NCI-H524 (cell line): ENCODE measurements around the gene SMIM28.
"Not testable (repeated sequence)": the region's sequence is repeated elsewhere in the genome, so short reads cannot be mapped to it uniquely, and the experiment has no call there.

Experiments used
- DNase-seq, 2 experiments: peaks; one replicate each; lab custom pipeline; 2025; lab: John Stamatoyannopoulos, UW

SMIM28 gene

GRCh38 chr6:138377844-138378243, at the start of gene SMIM28:
Gene SMIM28 (plus strand): TSS chr6:138377905. CDS start chr6:138378073, 168 bp downstream.
- no peak for DNase-seq

GRCh38 chr6:138328210-138328609, 49.5 kb upstream of the SMIM28 start:
- DNase-seq: no peak

- DNase-seq: no peak
These were observed 46.9 kb upstream of the SMIM28 start for GRCh38 chr6:138330763-138331162.

GRCh38 chr6:138331444-138331843, 46.3 kb upstream of the SMIM28 start:
- no peak for DNase-seq

GRCh38 chr6:138331984-138332383, 45.7 kb upstream of the SMIM28 start:
- DNase-seq: no peak

- no peak for DNase-seq
These were observed 43.7 kb upstream of the SMIM28 start for GRCh38 chr6:138334000-138334399.

GRCh38 chr6:138334963-138335362, 42.7 kb upstream of the SMIM28 start:
- no peak for DNase-seq

GRCh38 chr6:138336221-138336620, 41.5 kb upstream of the SMIM28 start:
- no peak for DNase-seq

- no peak for DNase-seq
These were observed 40.6 kb upstream of the SMIM28 start for GRCh38 chr6:138337076-138337475.

GRCh38 chr6:138339024-138339423, 38.7 kb upstream of the SMIM28 start:
- DNase-seq: no peak

GRCh38 chr6:138341176-138341575, 36.5 kb upstream of the SMIM28 start:
- no peak for DNase-seq

- no peak for DNase-seq
These were observed 34.6 kb upstream of the SMIM28 start for GRCh38 chr6:138343112-138343511.

GRCh38 chr6:138345565-138346285, 32.0 kb upstream of the SMIM28 start:
- DNase-seq: no peak

GRCh38 chr6:138346302-138347195, 31.2 kb upstream of the SMIM28 start:
- DNase-seq: no peak

- DNase-seq: no peak
These were observed 29.8 kb upstream of the SMIM28 start for GRCh38 chr6:138347864-138348263.

- no peak for DNase-seq
These were observed 27.8 kb upstream of the SMIM28 start for GRCh38 chr6:138349891-138350290.

- DNase-seq: no peak
These were observed 19.8 kb upstream of the SMIM28 start for GRCh38 chr6:138357928-138358327.

- not testable (repeated sequence) for DNase-seq
These were observed 9.0 kb upstream of the SMIM28 start for GRCh38 chr6:138368684-138369083.

GRCh38 chr6:138370631-138371451, 6.9 kb upstream of the SMIM28 start:
- DNase-seq: no peak

- DNase-seq: no peak
These were observed 6.3 kb upstream of the SMIM28 start for GRCh38 chr6:138371452-138371711.

- DNase-seq: no peak
These were observed 6.0 kb upstream of the SMIM28 start for GRCh38 chr6:138371720-138372119.

- no peak for DNase-seq
These were observed 4.8 kb upstream of the SMIM28 start for GRCh38 chr6:138372711-138373463.
